Breast epithelium (tissue), 4 donors: Measurements from ENCODE around the gene DFFB. TPM values are rescaled to one million over a fixed set of nuclear protein-coding genes. Genes with fewer than 3 reads are reported as not detected.
"Not testable (repeated sequence)": the region's sequence is repeated elsewhere in the genome, so short reads cannot be mapped to it uniquely, and the experiment has no call there.

Source experiments
- DNase-seq, 2 donors: peaks; one replicate each; pipeline ENCODE4 v3.0.0-alpha.2; 2019; ENCODE audit warnings: low spot score in 2 of 2
- H3K27ac ChIP-seq, 2 donors: fragments of 200-600 bp; sonication (generic) in 1 of 2; one replicate each; pipeline ENCODE4 v1.5.1; 2016 to 2019; ENCODE audit warnings: mild to moderate bottlenecking in 1 of 2
- H3K27me3 ChIP-seq, 2 donors: fragments of 200-600 bp; sonication (generic) in 1 of 2; one replicate each; pipeline versions ENCODE4 v1.5.1 to v1.6.0; 2017 to 2019; ENCODE audit warnings: control low read depth in 1 of 2, mild to moderate bottlenecking in 1 of 2
- H3K36me3 ChIP-seq: fragments of 200-600 bp; one replicate; pipeline ENCODE4 v1.5.1; 2019
- H3K4me1 ChIP-seq, 2 donors: fragments of 200-600 bp; sonication (generic); one replicate each; pipeline ENCODE4 v1.5.1; 2016 to 2019; ENCODE audit warnings: control low read depth in 1 of 2
- H3K4me3 ChIP-seq, 3 donors: fragments of 200-600 bp; sonication (generic); 1 replicate in 2 of 3; 2 replicates in 1 of 3; pipeline ENCODE4 v1.5.1; 2016 to 2019; ENCODE audit warnings: mild to moderate bottlenecking in 3 of 3, moderate library complexity in 2 of 3
- H3K9me3 ChIP-seq, 2 donors: fragments of 200-600 bp; sonication (generic) in 1 of 2; one replicate each; pipeline ENCODE4 v1.5.1; 2016 to 2019; ENCODE audit warnings: control low read depth in 1 of 2
- CTCF ChIP-seq, 3 donors: fragments of 450-650 bp; IDR thresholded peaks; one replicate each; pipeline ENCODE4 v1.5.1; 2016 to 2017; ENCODE audit warnings: antibody characterized with exemption in 3 of 3, mild to moderate bottlenecking in 3 of 3, moderate library complexity in 3 of 3
- POLR2A ChIP-seq: fragments of 450-650 bp; IDR thresholded peaks from one replicate; pipeline ENCODE4 v1.6.1; 2016; ENCODE audit warnings: antibody characterized with exemption, mild to moderate bottlenecking, moderate library complexity
- POLR2AphosphoS5 ChIP-seq, 3 donors: sonication (generic); formaldehyde crosslinking; IDR thresholded peaks; one replicate each; pipeline ENCODE4 v1.6.1; 2017; ENCODE audit warnings: antibody characterized with exemption in 3 of 3
- intact Hi-C: fragments of 100-400 bp; cut with DNase I; formaldehyde crosslinking; loops from one replicate; pipeline ENCODE4 v1.15.1; 2023; ENCODE audit warnings: low total_unique reads
- total RNA-seq, 3 donors: library from RNA; depleted of rRNA; stranded (reverse); fragments of >200 nt; gene quantifications; one replicate each; pipeline ENCODE4 v1.1.0, GENCODE V29; 2016

DFFB gene
- 10 to 100 TPM in 2 of 3 donors, 1 to 10 TPM in 1; 9.1 to 14.4 (median 11.3) TPM for total RNA-seq

- H3K36me3 ChIP-seq = no peaks in the 10 kb centered on the region
- H3K27me3 ChIP-seq = no peaks in the 10 kb centered on the region
- intact Hi-C loops = no loop called here
- DNase-seq = peak; percentile 93 to 98
- H3K9me3 ChIP-seq = no peaks in the 10 kb centered on the region
- H3K27ac ChIP-seq = peak within 1 kb of the TSS; percentile 69 to 85
- peak; percentile 59 to 75 (median 69) for TF ChIP-seq POLR2AphosphoS5 (IDR thresholded peaks at IDR 0.05)
- peak in 2 of 3 donors; percentile 10 to 49 for TF ChIP-seq CTCF (IDR thresholded peaks at IDR 0.05)
- peak; percentile 20 for TF ChIP-seq POLR2A
- peaks cover 0 to 9% of the 10 kb centered on the region in 2 donors for H3K4me1 ChIP-seq
- peak within 1 kb of the TSS; percentile 67 to 93 (median 92) for H3K4me3 ChIP-seq
Observed at GRCh38 chr1:3856923-3857790, at the start of gene DFFB, which contains the start of gene CEP104. DFFB (plus strand) TSS chr1:3857476; CDS start chr1:3857604, 128 bp downstream. CEP104 (minus strand) TSS chr1:3857211; CDS start chr1:3852407, 4,804 bp downstream.

GRCh38 chr1:3807769-3808168 is 49.5 kb upstream of the DFFB start:
- Histone ChIP-seq H3K9me3 (no peaks in the 10 kb centered on the region), H3K4me3 (no peak overlapping the region), H3K36me3 (no peaks in the 10 kb centered on the region), H3K4me1 (no peaks in the 10 kb centered on the region), H3K27me3 (peaks cover 0 to 8% of the 10 kb centered on the region in 2 donors), H3K27ac (no peak overlapping the region)
- intact Hi-C loops = no loop called here
- no peak for DNase-seq
- TF ChIP-seq POLR2A (no peak), CTCF (IDR thresholded peaks at IDR 0.05) (no peak), POLR2AphosphoS5 (IDR thresholded peaks at IDR 0.05) (no peak)

GRCh38 chr1:3809680-3810079 is 47.6 kb upstream of the DFFB start:
- H3K4me3 ChIP-seq = no peak overlapping the region
- no peak for TF ChIP-seq CTCF (IDR thresholded peaks at IDR 0.05)
- TF ChIP-seq POLR2AphosphoS5 (IDR thresholded peaks at IDR 0.05) = no peak
- no peak for TF ChIP-seq POLR2A
- H3K9me3 ChIP-seq = no peaks in the 10 kb centered on the region
- H3K4me1 ChIP-seq = no peaks in the 10 kb centered on the region
- no peak for DNase-seq
- no peak overlapping the region for H3K27ac ChIP-seq
- H3K36me3 ChIP-seq = no peaks in the 10 kb centered on the region
- intact Hi-C loops = no loop called here
- no peaks in the 10 kb centered on the region for H3K27me3 ChIP-seq

- intact Hi-C loops, H3K4me1 ChIP-seq, H3K36me3 ChIP-seq, H3K9me3 ChIP-seq, H3K27me3 ChIP-seq, DNase-seq, H3K27ac ChIP-seq, H3K4me3 ChIP-seq: not testable (repeated sequence)
Observed at GRCh38 chr1:3810149-3810761, 47.0 kb upstream of the DFFB start.

GRCh38 chr1:3811595-3811911 is 45.7 kb upstream of the DFFB start:
- no peak overlapping the region for H3K4me3 ChIP-seq
- no peaks in the 10 kb centered on the region for H3K36me3 ChIP-seq
- H3K27ac ChIP-seq = no peak overlapping the region
- no peak for DNase-seq
- no peak for TF ChIP-seq POLR2A
- no peak for TF ChIP-seq POLR2AphosphoS5 (IDR thresholded peaks at IDR 0.05)
- no peak for TF ChIP-seq CTCF (IDR thresholded peaks at IDR 0.05)
- H3K27me3 ChIP-seq = no peaks in the 10 kb centered on the region
- intact Hi-C loops = no loop called here
- no peaks in the 10 kb centered on the region for H3K4me1 ChIP-seq
- H3K9me3 ChIP-seq = no peaks in the 10 kb centered on the region
